ENCODE measurements around the gene ADGRF1.
"Not testable (repeated sequence)": the region's sequence is repeated elsewhere in the genome, so short reads cannot be mapped to it uniquely, and the experiment has no call there.

ADGRF1 gene

GRCh38 chr6:47042275-47042791, at the start of gene ADGRF1:
ADGRF1 (minus strand) TSS chr6:47042332; CDS start chr6:47029061, 13,271 bp downstream.
- no peak for DNase-seq (ENCODE audit: low read depth in 2 of 3, low spot score in 2 of 3)

- DNase-seq (ENCODE audit: low read depth in 2 of 3, low spot score in 2 of 3) = no peak
These were observed 48.7 kb upstream of the ADGRF1 start for GRCh38 chr6:47090881-47091280.

GRCh38 chr6:47089473-47089872, 47.3 kb upstream of the ADGRF1 start:
- DNase-seq (ENCODE audit: low read depth in 2 of 3, low spot score in 2 of 3) = not testable (repeated sequence)

- DNase-seq (ENCODE audit: low read depth in 2 of 3, low spot score in 2 of 3) = no peak
These were observed 44.1 kb upstream of the ADGRF1 start for GRCh38 chr6:47086051-47086770.

DNA sequence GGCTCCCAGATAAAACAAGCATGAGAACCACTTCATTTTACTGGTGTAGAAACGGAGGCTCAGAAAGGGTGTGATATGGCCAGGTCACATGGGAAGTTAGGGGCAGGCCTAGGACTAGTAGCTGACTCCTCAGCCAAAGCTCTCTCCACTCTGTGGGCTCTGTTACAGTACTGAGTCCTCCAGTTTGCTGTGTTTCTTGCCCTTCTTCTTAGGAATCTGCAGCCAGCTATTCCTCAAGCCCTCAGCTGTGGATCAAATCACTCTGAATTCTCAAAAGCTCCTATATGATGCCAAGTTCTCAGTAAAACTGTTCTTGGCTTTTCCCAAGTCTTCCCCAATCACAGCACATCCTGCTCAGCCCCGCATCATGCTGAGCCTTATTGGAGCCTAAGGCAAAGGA, 42.5 kb upstream of the ADGRF1 start:
- DNase-seq (ENCODE audit: low read depth in 2 of 3, low spot score in 2 of 3) = no peak

DNA sequence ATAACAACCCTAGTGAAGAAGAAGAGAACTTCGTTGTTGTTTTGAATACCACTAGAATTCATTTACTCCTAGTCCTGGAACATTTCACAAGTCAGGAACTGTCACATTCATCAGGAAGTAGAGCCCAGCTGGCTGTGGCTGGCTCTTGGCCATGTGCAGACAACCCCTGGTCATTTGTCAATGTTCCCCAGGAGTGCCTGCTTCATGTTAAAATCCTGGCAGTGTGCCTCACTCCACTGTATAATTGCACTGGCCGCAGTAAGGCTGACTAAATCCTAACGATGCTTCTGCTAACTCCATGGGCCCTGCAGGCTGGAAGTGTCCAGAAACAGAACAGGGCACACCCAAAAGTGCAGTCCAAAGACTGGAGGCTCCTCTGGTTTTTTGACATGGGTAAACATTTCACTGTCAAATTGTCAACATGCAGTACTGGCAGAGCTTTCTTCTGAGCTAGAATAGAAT, 41.5 kb upstream of the ADGRF1 start:
- DNase-seq (ENCODE audit: low read depth in 2 of 3, low spot score in 2 of 3) = no peak

DNA sequence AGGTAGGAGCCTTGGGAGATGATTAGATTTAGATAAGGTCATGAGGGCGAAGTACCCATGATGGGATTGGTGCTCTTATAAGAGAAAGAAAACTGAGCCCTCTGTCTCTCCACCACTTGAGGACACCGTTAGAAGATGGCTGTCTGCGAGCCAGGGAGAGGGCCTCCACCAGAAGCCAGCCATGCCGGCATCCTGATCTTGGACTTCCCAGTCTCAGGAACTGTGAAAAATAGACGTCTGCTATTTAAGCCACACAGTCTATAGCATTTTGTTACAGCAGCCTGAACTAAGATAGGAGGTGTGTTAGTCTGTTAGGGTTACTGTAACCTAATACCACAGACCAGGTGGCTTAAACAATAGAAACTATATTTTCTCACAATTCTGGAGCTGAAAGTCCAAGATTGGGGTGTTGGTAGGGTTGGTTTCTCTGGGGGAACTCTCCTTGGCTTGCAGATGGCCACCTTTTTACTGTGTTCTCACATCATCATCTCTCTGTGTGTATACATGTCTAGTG, 38.0 kb upstream of the ADGRF1 start:
- DNase-seq (ENCODE audit: low read depth in 2 of 3, low spot score in 2 of 3) = no peak

GRCh38 chr6:47079638-47080037, 37.5 kb upstream of the ADGRF1 start:
- DNase-seq (ENCODE audit: low read depth in 2 of 3, low spot score in 2 of 3) = no peak

GRCh38 chr6:47078991-47079390, 36.9 kb upstream of the ADGRF1 start:
- DNase-seq (ENCODE audit: low read depth in 2 of 3, low spot score in 2 of 3) = no peak

GRCh38 chr6:47076422-47077344, 34.6 kb upstream of the ADGRF1 start:
- DNase-seq (ENCODE audit: low read depth in 2 of 3, low spot score in 2 of 3) = no peak

GRCh38 chr6:47075741-47076421, 33.7 kb upstream of the ADGRF1 start:
- no peak for DNase-seq (ENCODE audit: low read depth in 2 of 3, low spot score in 2 of 3)

GRCh38 chr6:47075168-47075567, 33.0 kb upstream of the ADGRF1 start:
- DNase-seq (ENCODE audit: low read depth in 2 of 3, low spot score in 2 of 3) = no peak

DNA sequence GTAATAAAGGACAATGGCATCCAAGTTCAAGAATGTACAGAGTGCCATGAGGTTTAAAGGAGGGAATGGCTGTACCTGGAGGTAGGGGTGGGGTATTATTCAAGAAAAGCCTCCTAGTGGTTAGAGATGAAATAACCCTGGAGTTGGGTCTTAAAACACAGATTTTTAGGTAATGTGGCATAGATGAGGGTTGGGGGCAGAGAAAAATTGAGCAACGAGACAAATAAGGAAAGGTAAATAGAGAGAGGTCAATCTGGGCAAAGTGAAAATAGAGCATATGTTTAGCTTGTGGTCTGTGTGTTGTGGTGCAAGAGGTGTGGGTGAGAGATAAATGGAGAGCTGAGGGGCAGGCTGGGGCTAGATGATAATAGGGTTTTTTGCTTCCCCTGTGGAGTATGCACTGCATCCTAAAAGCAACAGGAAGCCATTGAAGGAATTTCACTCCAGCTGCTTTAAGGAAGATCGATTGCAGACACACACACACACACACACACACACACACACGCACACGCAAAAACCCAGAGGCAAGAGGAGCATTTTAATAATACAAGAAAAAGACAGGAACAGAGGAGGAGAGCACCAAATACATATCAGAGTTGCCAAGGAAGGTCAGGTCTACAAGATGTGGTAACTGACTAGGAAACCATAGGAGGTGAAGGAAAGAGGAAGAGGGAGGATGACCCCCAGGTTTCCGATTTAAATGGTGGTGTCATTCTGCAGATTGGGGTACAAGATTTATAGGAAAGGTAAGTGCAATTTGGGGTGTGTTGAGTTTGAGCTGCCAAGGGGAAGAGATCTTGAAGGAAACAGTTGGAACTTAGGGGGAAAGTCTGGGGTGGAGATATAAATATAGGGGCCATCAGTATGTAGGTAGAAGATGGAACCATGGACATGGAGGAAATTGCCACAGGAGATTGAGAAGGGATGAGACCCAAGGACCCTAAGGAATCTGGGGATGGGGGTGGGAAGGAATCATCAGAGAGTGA, 31.3 kb upstream of the ADGRF1 start:
- DNase-seq (ENCODE audit: low read depth in 2 of 3, low spot score in 2 of 3) = no peak

- DNase-seq (ENCODE audit: low read depth in 2 of 3, low spot score in 2 of 3) = no peak
These were observed 30.5 kb upstream of the ADGRF1 start for GRCh38 chr6:47072667-47073066.

GRCh38 chr6:47071681-47072080, 29.5 kb upstream of the ADGRF1 start:
- no peak for DNase-seq (ENCODE audit: low read depth in 2 of 3, low spot score in 2 of 3)

DNA sequence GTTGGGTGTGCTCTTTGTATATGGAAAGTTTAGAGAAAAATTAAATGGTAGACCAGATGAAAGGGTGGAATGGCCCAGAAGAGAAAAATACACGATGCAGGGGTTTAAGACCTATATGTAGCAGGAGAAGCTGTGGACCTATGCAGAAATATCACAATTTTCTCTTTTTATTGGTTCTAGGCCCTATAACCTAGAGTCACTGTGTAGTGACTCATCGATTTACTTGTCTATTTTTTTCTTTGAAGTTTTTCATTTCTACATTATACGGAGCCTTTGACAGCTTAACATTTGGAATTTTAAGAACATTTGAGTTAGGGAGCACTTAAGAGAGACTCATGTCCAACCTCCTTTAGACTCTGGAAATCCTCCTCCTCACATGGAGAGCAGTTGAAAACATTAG, 28.3 kb upstream of the ADGRF1 start:
- no peak for DNase-seq (ENCODE audit: low read depth in 2 of 3, low spot score in 2 of 3)

DNA sequence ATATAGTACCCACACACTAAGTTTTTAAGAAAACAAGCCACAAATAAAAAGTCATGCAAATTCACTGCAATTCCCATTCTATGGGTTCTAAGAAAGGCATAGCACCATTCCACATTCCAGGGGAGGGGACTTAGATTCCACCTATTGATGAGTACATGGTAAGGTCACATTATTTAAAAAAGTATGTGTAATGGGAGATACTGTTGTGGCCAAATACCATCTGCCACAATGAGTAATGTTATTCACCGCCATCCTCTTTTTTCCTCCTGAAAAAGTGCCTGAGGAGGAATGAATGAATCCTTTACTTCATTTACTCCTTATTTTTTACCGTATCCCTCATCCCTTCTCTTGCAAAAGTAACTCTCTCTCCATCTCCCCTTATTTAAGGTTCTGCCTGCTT, 27.0 kb upstream of the ADGRF1 start:
- DNase-seq (ENCODE audit: low read depth in 2 of 3, low spot score in 2 of 3) = no peak

DNA sequence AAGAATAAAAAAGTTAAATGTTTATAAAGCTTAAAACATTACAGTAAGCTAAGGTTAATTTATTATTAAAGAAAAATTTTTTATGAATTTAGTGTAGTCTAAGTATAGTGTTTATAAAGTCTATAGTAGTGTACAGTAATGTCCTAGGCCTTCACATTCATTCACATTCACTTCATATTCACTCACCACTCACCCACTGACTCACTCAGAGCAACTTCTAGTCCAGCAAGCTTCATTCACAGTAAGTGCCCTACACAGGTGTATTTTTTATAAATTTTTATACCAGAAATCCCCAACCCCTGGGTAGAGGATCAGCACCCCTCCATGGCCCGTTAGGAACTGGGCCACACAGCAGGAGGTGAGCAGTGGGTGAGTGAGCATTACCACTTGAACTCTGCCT, 24.3 kb upstream of the ADGRF1 start:
- no peak for DNase-seq (ENCODE audit: low read depth in 2 of 3, low spot score in 2 of 3)

DNA sequence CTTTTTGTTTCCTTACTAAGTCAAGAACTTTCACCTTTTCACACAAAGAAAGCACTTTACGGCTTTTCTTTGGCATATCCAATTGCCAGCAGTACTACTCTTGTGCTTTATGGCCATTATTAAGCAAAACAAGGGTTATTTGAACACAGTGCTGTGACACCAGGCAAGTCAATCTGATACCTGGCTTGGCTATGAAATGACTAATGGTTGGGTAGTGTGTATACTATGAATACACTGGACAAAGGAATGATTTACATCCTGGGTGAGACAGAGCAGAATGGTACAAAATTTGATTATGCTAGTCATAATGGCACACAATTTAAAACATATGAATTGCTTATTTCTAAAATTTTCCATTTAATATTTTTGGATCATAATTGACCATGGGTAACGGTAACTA, 22.1 kb upstream of the ADGRF1 start:
- no peak for DNase-seq (ENCODE audit: low read depth in 2 of 3, low spot score in 2 of 3)

- DNase-seq (ENCODE audit: low read depth in 2 of 3, low spot score in 2 of 3) = no peak
These were observed 20.2 kb upstream of the ADGRF1 start for GRCh38 chr6:47062346-47062745.
